ENCODE results near the gene CENPP. TPM values are rescaled to one million over a fixed set of nuclear protein-coding genes. Genes with fewer than 3 reads are reported as not detected.
A peak's percentile ranks its signal among the peaks of the same experiment; 100 is the strongest.

The CENPP gene
- total RNA-seq, 2 experiments from 2014 or later: 26.5 to 27.0 TPM

DNA sequence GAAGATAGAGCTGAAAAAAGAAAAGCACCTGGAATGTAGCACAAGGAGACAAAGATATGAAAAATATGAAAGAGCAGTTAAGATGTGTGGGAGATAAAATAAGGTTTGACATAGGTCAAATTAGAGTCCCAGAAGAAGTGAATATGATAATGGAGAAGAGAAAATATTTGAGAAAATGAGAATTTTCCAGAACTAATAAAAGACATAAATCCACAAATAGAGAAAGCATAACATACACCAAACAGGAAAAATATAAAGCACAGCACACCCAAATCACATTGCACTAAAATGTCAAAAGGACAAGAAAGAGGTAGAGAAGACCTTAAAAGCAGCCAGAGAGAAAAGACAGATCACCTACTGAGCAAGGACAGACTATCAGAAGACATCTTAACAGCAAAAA, 300.7 kb downstream of the CENPP start:
- H3K27ac Mint-ChIP-seq: peak overlapping the region; percentile 3
- no peaks in the 10 kb centered on the region for H3K9me3 Mint-ChIP-seq
- no peak for DNase-seq
- peaks cover 39% of the 10 kb centered on the region for H3K36me3 Mint-ChIP-seq
- no peaks in the 10 kb centered on the region for H3K27me3 Mint-ChIP-seq
- peaks cover 6% of the 10 kb centered on the region for H3K4me1 Mint-ChIP-seq
- H3K4me3 Mint-ChIP-seq: no peak overlapping the region

DNA sequence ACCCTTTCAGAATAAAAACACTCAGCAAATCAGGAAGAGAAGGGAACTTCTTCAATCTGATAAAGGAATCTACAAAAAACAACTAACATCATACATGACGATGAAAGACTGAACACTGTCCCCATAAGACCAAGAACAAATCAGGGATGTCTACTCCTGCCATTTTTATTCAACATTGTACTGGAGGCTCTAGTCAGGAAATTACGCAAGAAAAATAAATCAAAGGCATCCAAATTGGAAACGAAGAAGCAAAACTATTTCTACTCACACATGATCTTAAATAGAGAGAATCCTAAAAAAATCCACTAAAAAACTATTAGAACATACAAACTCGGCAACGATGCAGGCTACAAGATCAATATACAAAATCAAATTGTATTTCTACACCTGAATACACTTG, 301.9 kb downstream of the CENPP start:
- Mint-ChIP-seq H3K27me3 (no peaks in the 10 kb centered on the region), H3K4me1 (peaks cover 15% of the 10 kb centered on the region), H3K36me3 (peaks cover 49% of the 10 kb centered on the region), H3K9me3 (no peaks in the 10 kb centered on the region), H3K4me3 (no peak overlapping the region), H3K27ac (no peak overlapping the region)
- DNase-seq: no peak

DNA sequence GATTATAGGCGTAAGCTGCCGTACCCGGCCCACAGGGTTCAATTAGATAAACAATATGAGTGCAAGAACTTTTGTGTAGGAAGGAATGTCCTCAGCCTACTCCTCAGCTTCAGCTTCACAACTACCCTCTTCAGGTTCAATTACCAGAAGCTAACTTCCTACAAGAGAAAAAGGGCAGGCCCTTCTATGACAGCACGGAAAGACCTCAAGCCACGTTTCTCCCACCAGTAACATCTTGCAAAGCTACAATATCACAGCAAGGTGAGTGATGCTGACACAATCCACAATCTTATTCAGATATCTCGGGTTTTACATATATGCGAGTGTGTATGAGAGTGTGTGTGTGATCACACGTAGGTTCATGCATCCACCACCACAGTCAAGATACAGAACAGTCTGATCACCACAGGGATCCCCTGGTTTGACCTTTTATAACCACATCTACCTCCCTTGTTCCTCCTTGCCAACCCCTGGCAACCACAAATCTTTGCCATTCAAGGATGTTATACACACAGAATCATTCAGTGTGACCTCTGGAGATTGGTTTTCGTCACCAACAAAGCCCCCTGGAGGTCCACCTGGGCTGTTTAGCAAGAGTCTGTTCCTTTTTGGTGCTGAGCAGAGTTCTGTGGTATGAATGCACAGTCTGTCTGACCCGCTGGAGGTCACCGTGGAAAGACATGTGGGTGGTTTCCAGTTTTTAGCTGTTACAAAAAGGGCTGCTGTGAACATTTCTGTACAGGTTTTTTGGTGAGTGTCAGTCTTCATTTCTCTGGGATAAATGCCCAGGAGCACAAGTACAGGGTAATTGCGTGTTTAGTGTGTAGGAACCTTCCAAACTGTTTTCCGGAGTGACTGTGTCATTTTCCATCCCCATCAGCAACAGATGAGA, 305.9 kb downstream of the CENPP start:
- H3K27ac Mint-ChIP-seq: peak overlapping the region; percentile 66
- no peak overlapping the region for H3K4me3 Mint-ChIP-seq
- peak; percentile 42 for DNase-seq
- H3K9me3 Mint-ChIP-seq: no peaks in the 10 kb centered on the region
- peaks cover 53% of the 10 kb centered on the region for H3K36me3 Mint-ChIP-seq
- H3K4me1 Mint-ChIP-seq: peaks cover 11% of the 10 kb centered on the region
- no peaks in the 10 kb centered on the region for H3K27me3 Mint-ChIP-seq

DNA sequence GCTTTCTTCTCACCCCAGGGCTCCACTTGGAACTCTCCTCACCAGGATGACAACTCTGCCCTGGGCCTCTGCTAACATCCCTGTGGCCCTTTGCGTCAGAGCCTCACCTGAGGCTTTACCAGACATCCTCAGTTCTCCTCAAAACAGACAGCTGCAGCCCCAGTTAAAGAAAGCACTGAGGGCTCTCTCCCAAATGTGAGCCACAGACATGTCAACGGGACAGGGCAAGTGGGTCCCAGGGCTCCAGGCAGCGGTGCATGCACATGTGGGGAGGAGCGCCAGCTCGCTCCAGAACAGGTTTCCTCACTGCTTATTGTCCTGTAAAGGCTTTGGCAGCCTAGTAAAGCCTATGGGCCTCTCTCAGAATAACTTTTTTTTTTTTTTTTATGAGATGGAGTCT, 306.9 kb downstream of the CENPP start:
- Mint-ChIP-seq H3K4me1 (peaks cover 11% of the 10 kb centered on the region), H3K9me3 (no peaks in the 10 kb centered on the region), H3K36me3 (peaks cover 48% of the 10 kb centered on the region), H3K27ac (no peak overlapping the region), H3K4me3 (no peak overlapping the region), H3K27me3 (no peaks in the 10 kb centered on the region)
- DNase-seq: no peak

DNA sequence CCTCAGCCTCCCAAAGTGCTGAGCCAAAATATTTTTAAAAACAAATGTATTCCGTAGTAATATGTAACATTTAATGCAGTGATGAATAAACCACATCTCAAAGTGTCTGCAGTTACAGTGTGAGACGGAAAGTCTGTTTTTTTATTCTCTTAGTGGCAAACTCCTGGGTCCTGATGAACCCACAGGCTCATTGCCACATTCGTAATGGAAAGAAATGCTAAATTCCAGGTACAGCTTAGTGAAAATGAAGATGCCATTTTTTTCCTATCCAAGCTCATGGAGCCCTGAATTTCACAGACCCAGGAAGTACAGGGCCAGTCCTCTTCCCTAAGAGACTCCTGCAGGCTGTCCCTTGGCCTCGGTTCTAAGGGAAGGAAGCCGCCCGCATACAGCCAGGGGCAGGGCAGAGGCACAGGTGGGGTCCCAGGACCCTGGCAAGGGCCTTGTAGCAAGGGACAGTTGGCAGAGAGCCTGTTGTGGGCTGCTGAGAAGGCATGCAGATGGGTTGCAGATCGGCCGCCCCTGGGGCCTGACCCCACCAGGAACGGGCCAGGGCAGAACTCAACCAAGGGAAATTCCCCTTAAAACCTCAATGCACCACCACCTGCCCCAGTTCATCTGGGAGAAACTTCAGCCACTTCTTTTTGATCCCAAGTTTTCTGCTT, 308.0 kb downstream of the CENPP start:
- Mint-ChIP-seq H3K4me1 (peaks cover 11% of the 10 kb centered on the region), H3K4me3 (no peak overlapping the region), H3K27me3 (no peaks in the 10 kb centered on the region), H3K36me3 (peaks cover 39% of the 10 kb centered on the region), H3K9me3 (no peaks in the 10 kb centered on the region), H3K27ac (no peak overlapping the region)
- no peak for DNase-seq

DNA sequence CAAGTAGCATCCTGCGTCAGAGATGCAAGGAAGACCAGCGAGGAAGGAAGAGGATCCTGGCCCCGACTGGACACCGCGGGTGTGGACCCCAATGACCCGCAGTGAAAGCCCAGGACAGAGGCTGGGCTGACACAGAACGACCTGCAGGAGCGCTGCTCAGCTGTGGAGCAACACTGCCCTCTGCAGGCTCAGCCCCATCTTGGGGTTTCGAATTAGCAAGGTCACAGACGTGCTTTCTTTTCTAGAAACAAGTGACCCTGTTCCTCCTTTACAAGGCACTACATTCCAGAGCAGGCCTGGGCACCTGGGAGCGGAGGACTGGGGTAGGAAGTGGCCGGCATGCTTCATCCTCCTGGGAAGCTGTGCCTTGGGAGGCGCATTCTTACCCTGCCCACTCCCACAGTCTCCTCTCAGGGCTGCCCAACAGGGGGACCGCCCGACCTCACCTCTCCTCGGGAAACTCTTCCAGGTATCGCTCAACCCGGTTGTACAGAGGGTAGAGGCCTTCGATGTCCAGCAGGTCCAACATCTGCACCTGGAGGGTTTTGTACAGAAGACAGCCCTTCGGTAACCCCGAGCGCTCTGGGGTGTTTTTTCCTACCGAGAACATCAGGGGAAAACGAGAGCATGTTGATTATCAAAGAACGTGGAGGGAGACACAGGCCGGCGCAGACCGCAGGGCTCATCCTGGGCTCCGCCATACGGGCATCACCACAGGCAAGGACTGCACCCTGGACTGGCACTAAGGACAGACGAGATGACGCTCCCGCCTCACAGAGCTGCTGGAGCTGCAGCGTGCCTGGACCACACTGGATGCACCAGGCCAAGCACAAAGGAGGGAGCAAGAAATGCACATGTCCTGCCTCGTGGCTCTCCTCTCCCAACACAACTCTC, 309.2 kb downstream of the CENPP start:
- Mint-ChIP-seq H3K4me3 (no peak overlapping the region), H3K27me3 (no peaks in the 10 kb centered on the region), H3K9me3 (no peaks in the 10 kb centered on the region), H3K36me3 (peaks cover 30% of the 10 kb centered on the region), H3K4me1 (peaks cover 11% of the 10 kb centered on the region), H3K27ac (no peak overlapping the region)
- DNase-seq: peak; percentile 64

DNA sequence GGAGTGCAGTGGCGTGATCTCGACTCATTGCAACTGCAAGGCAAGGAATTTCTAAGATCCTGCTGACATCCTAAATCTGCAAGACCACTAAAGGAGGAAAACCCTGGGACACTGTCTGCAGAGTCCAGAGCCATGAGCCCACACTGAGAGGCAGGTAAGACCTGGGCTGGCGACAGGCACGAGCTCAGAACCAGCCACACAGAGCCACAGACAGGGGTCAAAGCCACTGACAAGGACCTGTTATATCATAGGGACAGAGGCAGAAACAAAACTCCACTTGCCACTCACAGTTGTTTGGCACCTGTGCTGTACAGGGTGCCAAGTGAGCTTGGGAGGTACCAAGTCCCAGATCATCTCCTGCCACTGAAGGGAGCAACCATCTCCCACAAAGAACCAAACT, 310.0 kb downstream of the CENPP start:
- Mint-ChIP-seq H3K9me3 (no peaks in the 10 kb centered on the region), H3K36me3 (peaks cover 23% of the 10 kb centered on the region), H3K27ac (no peak overlapping the region), H3K4me1 (peaks cover 11% of the 10 kb centered on the region), H3K4me3 (no peak overlapping the region), H3K27me3 (no peaks in the 10 kb centered on the region)
- no peak for DNase-seq

DNA sequence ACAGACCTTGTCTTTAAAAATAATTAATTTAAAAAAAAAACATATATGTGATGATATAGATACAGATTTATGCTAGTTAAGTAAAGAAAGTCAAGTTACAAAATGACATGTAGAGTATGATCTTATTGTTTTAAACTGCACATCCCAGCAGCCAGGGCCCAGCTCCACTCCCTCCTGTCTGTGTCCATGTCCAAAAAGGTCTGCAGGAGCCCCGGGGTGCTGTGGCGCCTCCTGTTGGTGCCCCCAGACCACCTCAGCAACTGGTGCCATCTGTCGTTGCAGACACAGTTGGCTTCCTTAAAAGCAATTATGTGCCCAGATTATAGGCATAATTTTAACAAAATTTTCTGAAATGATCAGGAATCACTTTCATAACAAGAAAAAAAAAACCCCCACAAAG, 310.9 kb downstream of the CENPP start:
- Mint-ChIP-seq H3K4me3 (no peak overlapping the region), H3K27ac (no peak overlapping the region), H3K4me1 (peaks cover 8% of the 10 kb centered on the region), H3K27me3 (no peaks in the 10 kb centered on the region), H3K9me3 (no peaks in the 10 kb centered on the region), H3K36me3 (peaks cover 18% of the 10 kb centered on the region)
- DNase-seq: no peak

DNA sequence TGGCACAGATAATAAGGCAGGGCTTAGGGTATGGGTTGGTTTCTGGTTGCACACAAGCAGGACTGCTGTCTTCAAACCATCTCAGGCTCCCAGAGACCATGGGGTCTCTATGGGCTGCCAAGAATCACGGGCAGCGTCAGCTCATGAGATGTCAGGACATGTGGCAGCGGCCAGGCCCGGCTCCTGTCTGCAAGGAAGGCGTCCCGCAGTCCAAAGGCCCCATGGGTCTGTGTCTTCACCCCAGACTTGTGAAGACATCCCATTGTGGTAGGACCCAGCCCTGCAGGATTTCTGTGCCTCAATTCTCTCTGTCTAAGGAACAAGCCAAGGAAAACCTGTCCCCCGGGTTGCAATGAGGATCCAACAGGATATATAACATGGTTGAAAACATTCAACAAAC, 311.6 kb downstream of the CENPP start:
- DNase-seq: no peak
- H3K27me3 Mint-ChIP-seq: no peaks in the 10 kb centered on the region
- H3K4me3 Mint-ChIP-seq: no peak overlapping the region
- peaks cover 12% of the 10 kb centered on the region for H3K36me3 Mint-ChIP-seq
- no peaks in the 10 kb centered on the region for H3K9me3 Mint-ChIP-seq
- peaks cover 2% of the 10 kb centered on the region for H3K4me1 Mint-ChIP-seq
- H3K27ac Mint-ChIP-seq: no peak overlapping the region

DNA sequence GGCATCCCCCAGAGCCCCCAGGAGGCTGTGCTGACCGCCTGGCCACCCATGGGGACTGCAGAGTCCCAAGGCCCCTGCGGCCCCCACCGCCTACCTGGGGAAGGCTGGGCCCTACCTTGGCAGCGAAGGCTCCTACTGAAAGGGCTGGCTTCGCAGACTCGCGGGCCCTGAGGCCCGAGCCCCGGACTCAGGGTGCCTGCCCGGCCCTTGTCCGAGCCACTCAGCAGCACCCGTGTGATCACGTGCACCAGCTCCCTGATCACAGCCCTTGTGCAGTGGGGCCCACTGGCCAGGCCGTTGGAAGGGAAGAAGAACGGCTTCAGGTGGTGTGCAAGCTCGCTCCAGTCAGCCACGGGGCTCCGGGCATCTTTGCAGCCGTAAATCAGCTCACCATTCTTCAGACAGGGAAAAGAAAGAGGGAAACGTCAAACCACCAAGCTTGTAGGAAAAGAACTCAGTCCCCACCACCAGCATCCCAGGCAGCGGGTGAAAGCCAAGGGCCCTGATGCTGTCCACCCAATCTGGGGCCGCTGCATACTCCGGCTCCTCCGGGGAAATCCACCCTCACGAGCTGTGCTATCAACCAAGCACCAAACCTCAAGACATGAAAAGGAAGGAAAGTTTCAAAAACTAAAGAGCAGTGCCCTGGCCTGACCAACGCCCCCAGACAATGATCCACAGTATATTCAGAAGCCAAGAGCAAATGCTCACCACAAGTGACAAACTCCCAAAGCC, 312.3 kb downstream of the CENPP start:
- Mint-ChIP-seq H3K36me3 (peaks cover 9% of the 10 kb centered on the region), H3K27ac (no peak overlapping the region), H3K4me1 (no peaks in the 10 kb centered on the region), H3K9me3 (no peaks in the 10 kb centered on the region), H3K27me3 (no peaks in the 10 kb centered on the region), H3K4me3 (no peak overlapping the region)
- DNase-seq: no peak

DNA sequence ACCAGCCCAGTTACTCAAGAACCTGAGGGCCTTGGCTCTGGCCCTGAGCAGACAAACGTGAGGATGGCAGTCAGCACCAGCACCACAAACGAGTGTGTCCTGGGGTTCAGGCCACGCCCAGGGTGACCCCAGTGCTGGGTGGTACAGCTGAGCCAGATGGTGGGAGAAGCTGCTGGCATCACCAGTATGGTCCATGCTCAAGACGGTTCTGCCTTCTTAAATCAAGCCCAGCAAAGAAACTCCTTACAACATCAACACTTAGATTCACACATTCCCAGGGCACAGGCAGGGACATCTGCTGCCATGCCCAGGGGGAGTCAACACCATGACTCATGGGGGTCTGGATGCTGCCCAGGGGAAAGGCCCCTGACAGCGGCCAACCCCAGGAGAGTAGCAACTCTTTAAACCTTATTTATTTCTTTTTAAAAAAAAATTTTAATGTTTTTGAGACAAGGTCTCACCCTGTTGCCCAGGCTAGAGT, 312.9 kb downstream of the CENPP start:
- Mint-ChIP-seq H3K4me3 (no peak overlapping the region), H3K4me1 (no peaks in the 10 kb centered on the region), H3K9me3 (no peaks in the 10 kb centered on the region), H3K36me3 (peaks cover 7% of the 10 kb centered on the region), H3K27ac (no peak overlapping the region), H3K27me3 (no peaks in the 10 kb centered on the region)
- no peak for DNase-seq

DNA sequence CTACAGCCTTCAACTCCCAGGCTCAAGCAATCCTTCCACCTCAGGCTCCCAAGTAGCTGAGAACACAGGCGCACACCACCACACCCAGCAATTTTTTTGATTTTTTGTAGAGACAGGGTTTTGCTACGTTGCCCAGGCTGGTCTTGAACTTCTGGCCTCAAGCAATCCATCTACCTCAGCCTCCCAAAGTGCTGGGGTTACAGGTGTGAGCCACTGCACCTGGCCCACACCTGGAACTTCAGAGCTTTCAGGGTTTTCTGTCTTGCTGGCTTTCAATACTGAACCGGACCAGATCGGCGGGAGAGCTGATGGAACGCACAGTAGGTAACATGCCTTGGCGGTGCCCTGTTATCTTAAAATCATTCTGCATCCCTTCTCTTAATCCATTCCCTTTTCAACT, 313.4 kb downstream of the CENPP start:
- H3K27ac Mint-ChIP-seq: no peak overlapping the region
- H3K27me3 Mint-ChIP-seq: no peaks in the 10 kb centered on the region
- H3K36me3 Mint-ChIP-seq: peaks cover 10% of the 10 kb centered on the region
- no peak for DNase-seq
- H3K4me3 Mint-ChIP-seq: no peak overlapping the region
- no peaks in the 10 kb centered on the region for H3K4me1 Mint-ChIP-seq
- no peaks in the 10 kb centered on the region for H3K9me3 Mint-ChIP-seq

DNA sequence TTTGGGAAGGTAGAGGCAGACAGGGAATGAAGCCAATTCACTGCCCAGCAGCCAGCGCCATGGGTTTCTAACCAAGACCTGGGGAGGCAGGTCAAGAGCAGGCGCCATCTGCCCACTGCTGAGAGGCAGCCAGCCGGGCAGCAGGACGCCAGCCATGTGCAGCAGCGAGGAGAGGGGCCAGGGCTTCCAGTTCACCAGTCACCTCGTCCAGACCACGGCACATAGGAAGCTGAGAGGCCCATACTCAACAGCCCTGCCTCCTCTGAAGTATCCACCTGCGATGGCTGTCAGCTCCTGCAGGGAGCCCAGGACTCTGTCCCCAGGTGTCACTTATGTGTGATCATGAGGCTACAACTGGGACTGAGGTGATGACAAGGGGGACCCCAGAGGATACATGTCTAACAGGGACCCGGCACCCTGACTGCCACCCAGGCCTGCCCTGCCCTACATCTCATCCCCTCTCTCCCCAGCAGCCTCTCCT, 314.1 kb downstream of the CENPP start:
- no peaks in the 10 kb centered on the region for H3K4me1 Mint-ChIP-seq
- peaks cover 14% of the 10 kb centered on the region for H3K36me3 Mint-ChIP-seq
- H3K4me3 Mint-ChIP-seq: no peak overlapping the region
- no peaks in the 10 kb centered on the region for H3K27me3 Mint-ChIP-seq
- no peaks in the 10 kb centered on the region for H3K9me3 Mint-ChIP-seq
- no peak for DNase-seq
- no peak overlapping the region for H3K27ac Mint-ChIP-seq

DNA sequence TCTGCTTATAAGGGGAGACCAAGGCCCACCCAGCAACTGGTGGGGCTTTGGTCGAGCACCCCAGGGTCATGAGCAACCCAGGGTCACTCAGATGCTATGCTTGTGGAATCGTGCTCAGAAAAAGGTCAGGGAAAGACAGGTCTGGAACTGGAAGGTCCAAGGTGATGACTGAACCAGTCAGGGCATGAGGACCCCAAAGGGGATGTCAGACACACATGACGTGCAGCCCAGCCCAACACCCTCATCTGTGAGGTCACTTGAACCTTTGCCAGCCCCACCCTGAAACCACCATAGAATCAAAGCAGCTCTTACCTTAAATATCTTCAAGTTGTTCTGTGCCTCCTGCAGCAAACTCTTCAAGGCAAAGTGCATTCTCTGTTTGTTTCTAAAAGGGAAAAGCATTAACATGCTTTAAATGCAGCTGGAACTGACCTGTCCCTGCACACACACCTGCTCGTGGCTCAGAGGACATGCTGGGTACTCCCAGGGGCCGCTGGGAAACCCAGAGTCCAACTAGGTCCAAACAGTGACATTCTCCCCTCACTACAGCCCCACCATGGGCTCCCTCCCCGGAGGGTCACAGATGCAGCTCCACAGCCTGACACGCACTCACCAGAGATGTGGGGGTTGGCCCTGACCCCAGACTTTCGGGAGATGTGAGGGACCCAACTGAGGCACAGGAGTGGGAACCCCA, 314.8 kb downstream of the CENPP start:
- H3K9me3 Mint-ChIP-seq: peaks cover 2% of the 10 kb centered on the region
- H3K36me3 Mint-ChIP-seq: peaks cover 21% of the 10 kb centered on the region
- no peaks in the 10 kb centered on the region for H3K4me1 Mint-ChIP-seq
- DNase-seq: no peak
- H3K4me3 Mint-ChIP-seq: no peak overlapping the region
- H3K27ac Mint-ChIP-seq: no peak overlapping the region
- H3K27me3 Mint-ChIP-seq: no peaks in the 10 kb centered on the region
